Karpas-422 (cell line): ENCODE measurements around the gene PPIE. TPM values are rescaled to one million over a fixed set of nuclear protein-coding genes. Genes with fewer than 3 reads are reported as not detected.
A peak's percentile ranks its signal among the peaks of the same experiment; 100 is the strongest.
"Not testable (repeated sequence)": the region's sequence is repeated elsewhere in the genome, so short reads cannot be mapped to it uniquely, and the experiment has no call there.

ENCODE experiments used
- DNase-seq: peaks from one replicate; pipeline ENCODE4 v3.0.0-alpha.2; 2015
- H2AFZ ChIP-seq: fragments of 200-600 bp; sonication (generic); 2 replicates; pipeline ENCODE4 v1.6.1; 2014; ENCODE audit warnings: antibody characterized with exemption, low read length, mixed read lengths
- H3K27ac ChIP-seq: fragments of 200-600 bp; sonication (generic); 2 replicates; pipeline ENCODE4 v1.5.1; 2014; ENCODE audit warnings: mild to moderate bottlenecking, low read length, moderate library complexity
- H3K27me3 ChIP-seq: fragments of 200-600 bp; sonication (generic); 2 replicates; pipeline ENCODE4 v1.6.1; 2014; ENCODE audit warnings: low read length, mixed read lengths
- H3K36me3 ChIP-seq: fragments of 200-600 bp; sonication (generic); 2 replicates; pipeline ENCODE4 v1.6.1; 2014; ENCODE audit warnings: low read length, mixed read lengths; ENCODE audit not compliant: insufficient read depth
- H3K4me1 ChIP-seq: fragments of 200-600 bp; sonication (generic); 2 replicates; pipeline ENCODE4 v1.6.1; 2014; ENCODE audit warnings: mild to moderate bottlenecking, low read length, mixed read lengths
- H3K4me2 ChIP-seq: fragments of 200-600 bp; sonication (generic); 2 replicates; pipeline ENCODE4 v1.6.1; 2014; ENCODE audit warnings: low read length, low read depth, mild to moderate bottlenecking; ENCODE audit not compliant: poor library complexity, severe bottlenecking
- H3K4me3 ChIP-seq: fragments of 200-600 bp; sonication (generic); 2 replicates; pipeline ENCODE4 v1.5.1; 2014; ENCODE audit warnings: mild to moderate bottlenecking, antibody characterized with exemption, low read length, mixed read lengths
- H3K79me2 ChIP-seq: fragments of 200-600 bp; sonication (generic); 2 replicates; pipeline ENCODE4 v1.6.1; 2014; ENCODE audit warnings: mild to moderate bottlenecking, low read length, mixed read lengths
- H3K9ac ChIP-seq: fragments of 200-600 bp; sonication (generic); 2 replicates; pipeline ENCODE4 v1.6.0; 2014; ENCODE audit warnings: low read length
- H3K9me2 ChIP-seq: fragments of 200-600 bp; sonication (generic), shearing (Covaris generic); replicated peaks from 2 replicates; pipeline ENCODE4 v1.6.0; 2014; ENCODE audit warnings: mild to moderate bottlenecking, low read length, moderate library complexity; ENCODE audit not compliant: insufficient read depth
- H3K9me3 ChIP-seq: fragments of 300-700, 200-600 bp; sonication (generic); 2 replicates; pipeline ENCODE4 v1.6.1; 2014; ENCODE audit warnings: low read length, mixed read lengths
- H4K20me1 ChIP-seq: fragments of 200-600 bp; sonication (generic); 2 replicates; pipeline ENCODE4 v1.6.1; 2014; ENCODE audit warnings: mild to moderate bottlenecking, antibody characterized with exemption, low read length, low read depth; ENCODE audit not compliant: insufficient read depth
- total RNA-seq: library from RNA; depleted of rRNA; stranded (reverse); fragments of >200 nt; shearing (Covaris generic); gene quantifications from 2 replicates; pipeline ENCODE4 v1.2.3, GENCODE V29; 2014; ENCODE audit warnings: low replicate concordance

Gene PPIE
- total RNA-seq, 1 experiment from 2014 or later: 21.3 TPM

DNA sequence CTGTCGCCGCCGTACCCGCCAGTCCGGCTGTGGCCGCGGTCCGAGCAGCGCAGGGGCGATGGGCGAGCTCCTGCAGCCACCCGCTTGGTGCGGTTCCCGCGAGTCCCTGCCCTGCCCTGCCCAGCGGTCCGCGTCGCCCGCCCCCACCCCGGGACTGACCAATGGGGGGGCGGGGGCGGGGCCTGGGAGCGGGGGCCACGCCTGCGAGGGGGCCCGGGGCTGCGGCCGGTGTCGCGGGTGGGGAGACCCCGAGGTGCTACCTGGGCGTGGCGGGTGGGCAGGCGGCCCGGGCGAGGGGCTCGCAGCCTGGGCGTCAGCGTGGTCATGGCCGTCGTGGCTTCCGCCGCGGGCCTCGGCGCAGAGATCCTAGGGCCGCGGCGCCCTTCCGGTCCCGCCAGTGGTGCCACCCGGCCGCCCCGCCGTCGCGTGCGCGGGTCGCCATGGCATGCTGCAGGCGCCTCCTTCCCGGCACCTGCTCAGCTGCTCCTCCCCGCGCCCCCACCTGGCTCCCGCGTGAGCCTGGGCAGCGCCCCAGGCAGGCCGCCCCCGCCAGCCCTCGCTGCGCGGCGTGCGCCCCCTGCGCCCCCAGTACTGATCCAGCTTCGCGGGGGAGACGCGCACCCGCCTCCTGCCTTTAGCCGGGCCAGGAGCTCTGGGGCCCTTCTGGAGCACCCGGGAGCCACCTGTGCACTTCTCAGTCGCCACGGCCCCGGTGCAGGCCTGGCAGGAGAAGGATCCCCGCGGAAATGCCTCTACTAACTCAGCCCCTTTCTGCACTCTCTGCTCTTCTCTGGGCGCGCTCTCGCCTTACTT is 50.3 kb downstream of the PPIE start, which contains the start of gene BMP8B:
TSS of gene BMP8B (minus strand) at position 108 of the 813 bp plus-strand sequence. CDS start 380 bp downstream, outside the sequence.
- Histone ChIP-seq H3K36me3 (no peaks in the 10 kb centered on the region), H2AFZ (no peak within 1 kb of the TSS), H3K9me2 (no peaks in the 10 kb centered on the region), H3K79me2 (no peaks in the 10 kb centered on the region), H3K4me3 (no peak within 1 kb of the TSS), H3K4me2 (no peak within 1 kb of the TSS), H3K4me1 (no peaks in the 10 kb centered on the region), H3K9ac (no peak within 1 kb of the TSS), H3K9me3 (no peaks in the 10 kb centered on the region), H3K27ac (no peak within 1 kb of the TSS), H4K20me1 (no peaks in the 10 kb centered on the region), H3K27me3 (no peaks in the 10 kb centered on the region)
- DNase-seq: no peak

GRCh38 chr1:39789571-39790110 is 51.0 kb downstream of the PPIE start:
- no peak for DNase-seq
- Histone ChIP-seq H2AFZ (no peak overlapping the region), H3K27me3 (no peaks in the 10 kb centered on the region), H3K36me3 (no peaks in the 10 kb centered on the region), H3K27ac (no peak overlapping the region), H4K20me1 (no peaks in the 10 kb centered on the region), H3K9me2 (no peaks in the 10 kb centered on the region), H3K9ac (no peak overlapping the region), H3K9me3 (no peaks in the 10 kb centered on the region), H3K4me3 (no peak overlapping the region), H3K79me2 (no peaks in the 10 kb centered on the region), H3K4me2 (no peak overlapping the region), H3K4me1 (no peaks in the 10 kb centered on the region)

GRCh38 chr1:39791838-39792237 is 53.2 kb downstream of the PPIE start:
- DNase-seq: no peak
- H3K9me2 ChIP-seq: no peaks in the 10 kb centered on the region
- no peaks in the 10 kb centered on the region for H3K27me3 ChIP-seq
- no peaks in the 10 kb centered on the region for H3K36me3 ChIP-seq
- H4K20me1 ChIP-seq: no peaks in the 10 kb centered on the region
- no peaks in the 10 kb centered on the region for H3K4me1 ChIP-seq
- H3K4me3 ChIP-seq: no peak overlapping the region
- H3K9me3 ChIP-seq: no peaks in the 10 kb centered on the region
- H3K4me2 ChIP-seq: no peak overlapping the region
- H2AFZ ChIP-seq: no peak overlapping the region
- H3K79me2 ChIP-seq: no peaks in the 10 kb centered on the region
- H3K9ac ChIP-seq: no peak overlapping the region
- no peak overlapping the region for H3K27ac ChIP-seq

DNA sequence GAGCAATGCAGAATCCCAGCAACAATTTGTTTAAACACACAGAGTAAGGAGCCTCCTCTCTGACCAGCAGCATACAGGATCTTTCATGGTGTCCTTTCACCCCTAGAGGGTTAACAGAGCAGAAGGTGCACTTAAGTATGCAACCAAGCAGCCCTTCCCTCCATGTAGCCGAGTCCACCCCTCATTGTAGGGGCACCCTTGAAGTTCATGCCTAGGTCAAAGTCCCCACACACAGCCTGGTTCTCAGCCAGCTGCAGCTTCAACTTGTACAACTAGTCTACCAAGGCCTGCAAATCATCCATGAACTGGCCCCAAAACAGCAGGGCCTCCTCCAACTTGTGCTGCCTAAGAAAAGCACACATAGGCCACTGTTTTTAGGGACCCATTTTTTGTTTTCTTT is 57.0 kb downstream of the PPIE start:
- H3K4me2 ChIP-seq: no peak overlapping the region
- H3K9me3 ChIP-seq: no peaks in the 10 kb centered on the region
- H3K4me3 ChIP-seq: no peak overlapping the region
- no peaks in the 10 kb centered on the region for H4K20me1 ChIP-seq
- H3K9ac ChIP-seq: no peak overlapping the region
- no peak overlapping the region for H3K27ac ChIP-seq
- no peaks in the 10 kb centered on the region for H3K27me3 ChIP-seq
- no peak overlapping the region for H2AFZ ChIP-seq
- H3K4me1 ChIP-seq: peaks cover 11% of the 10 kb centered on the region
- no peak for DNase-seq
- H3K79me2 ChIP-seq: no peaks in the 10 kb centered on the region
- H3K9me2 ChIP-seq: no peaks in the 10 kb centered on the region
- H3K36me3 ChIP-seq: no peaks in the 10 kb centered on the region

GRCh38 chr1:39798859-39799769 is 60.4 kb downstream of the PPIE start:
- H3K4me3 ChIP-seq: peak overlapping the region; percentile 44; the same call in 1 of the 2 replicates
- H3K27ac ChIP-seq, H3K79me2 ChIP-seq, H4K20me1 ChIP-seq, H3K27me3 ChIP-seq, H3K9me2 ChIP-seq, H3K36me3 ChIP-seq, H3K9me3 ChIP-seq: not testable (repeated sequence)
- peak overlapping the region; percentile 45; the same call in 1 of the 2 replicates for H3K9ac ChIP-seq
- H2AFZ ChIP-seq: peak overlapping the region; percentile 98
- peak; percentile 97 for DNase-seq
- H3K4me1 ChIP-seq: peaks cover 11% of the 10 kb centered on the region
- H3K4me2 ChIP-seq: peak overlapping the region; percentile 62

DNA sequence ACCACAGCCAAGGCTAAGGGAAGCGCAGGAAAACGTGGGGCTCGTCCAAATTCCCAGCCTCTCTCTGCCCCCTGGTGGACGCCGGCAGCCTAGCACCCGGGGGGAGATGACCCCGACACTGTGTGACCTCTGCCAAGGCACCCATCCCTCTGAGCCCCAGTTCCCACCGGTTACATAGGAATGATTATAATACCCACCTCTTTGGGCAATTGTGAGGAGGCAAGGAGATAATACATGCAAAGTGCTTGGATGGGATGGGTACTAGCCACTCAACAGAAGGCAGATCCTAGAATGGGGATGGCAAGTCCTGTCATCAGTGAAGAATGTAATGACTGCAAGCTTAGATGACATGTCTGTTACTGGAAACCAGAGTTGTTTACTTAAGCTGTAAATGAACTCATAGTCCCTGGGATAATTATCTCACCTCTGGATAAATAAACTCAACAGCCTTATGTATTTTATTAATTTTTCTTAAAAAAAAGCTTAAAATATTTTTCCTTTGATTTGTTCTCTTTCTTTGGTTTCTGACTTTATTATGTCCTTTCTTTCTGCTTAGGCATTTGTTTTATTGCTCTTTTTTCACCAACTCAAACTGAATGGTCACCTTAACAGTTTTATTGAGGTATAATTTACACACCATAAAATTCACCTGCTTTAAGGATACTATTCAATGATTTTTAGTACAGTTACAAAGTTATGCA is 61.2 kb downstream of the PPIE start:
- Histone ChIP-seq H3K9me2 (no peaks in the 10 kb centered on the region), H3K4me3 (peak overlapping the region; percentile 44; the same call in 1 of the 2 replicates)

DNA sequence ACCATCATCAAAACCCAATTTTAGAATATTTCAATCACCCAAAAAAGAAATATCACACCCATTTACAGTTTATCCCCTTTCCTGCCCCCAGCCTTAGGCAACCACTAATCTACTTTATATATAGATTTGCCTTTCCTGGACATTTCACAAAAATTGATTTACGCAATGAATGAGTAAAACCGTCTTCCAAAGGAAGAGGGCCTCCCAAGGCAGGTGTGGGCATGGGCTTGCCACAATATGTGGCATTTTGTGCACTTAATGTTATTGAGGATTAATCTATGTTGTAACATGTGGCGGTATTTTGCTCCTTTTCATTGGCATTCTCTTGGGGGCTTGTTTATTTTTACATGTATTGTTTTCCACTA is 61.8 kb downstream of the PPIE start:
- Histone ChIP-seq H3K27ac (no peak overlapping the region), H3K4me1 (peaks cover 11% of the 10 kb centered on the region), H3K4me3 (no peak overlapping the region), H3K27me3 (no peaks in the 10 kb centered on the region), H3K36me3 (no peaks in the 10 kb centered on the region), H4K20me1 (no peaks in the 10 kb centered on the region), H3K4me2 (no peak overlapping the region), H2AFZ (no peak overlapping the region), H3K79me2 (no peaks in the 10 kb centered on the region), H3K9ac (no peak overlapping the region), H3K9me3 (no peaks in the 10 kb centered on the region), H3K9me2 (no peaks in the 10 kb centered on the region)
- no peak for DNase-seq

More for the DNA sequence above, 61.2 kb downstream of the PPIE start:
- Histone ChIP-seq H3K9ac (peak overlapping the region; percentile 38; the same call in 1 of the 2 replicates), H3K4me1 (peaks cover 11% of the 10 kb centered on the region), H3K36me3 (no peaks in the 10 kb centered on the region), H4K20me1 (no peaks in the 10 kb centered on the region), H3K4me2 (peak overlapping the region; percentile 62), H2AFZ (peak overlapping the region; percentile 98; the same call in 1 of the 2 replicates), H3K27ac (no peak overlapping the region), H3K9me3 (no peaks in the 10 kb centered on the region), H3K27me3 (no peaks in the 10 kb centered on the region), H3K79me2 (no peaks in the 10 kb centered on the region)
- peak; percentile 77 for DNase-seq
